PFSK-1 (cell line): ENCODE measurements around the gene SHISA2.

Experiments
- FOXP2 ChIP-seq: optimal IDR thresholded peaks from 2 replicates; pipeline ENCODE3; 2011; ENCODE audit warnings: borderline replicate concordance, control low read depth, inconsistent platforms; ENCODE audit not compliant: insufficient read depth; ENCODE audit errors: extremely low read length, extremely low read depth
- POLR2AphosphoS5 ChIP-seq: IDR thresholded peaks from 2 replicates; pipeline ENCODE4 v1.6.1; 2012; ENCODE audit warnings: low read depth, mild to moderate bottlenecking, control low read depth, low read length, moderate library complexity
- SIN3A ChIP-seq: IDR thresholded peaks from 2 replicates; pipeline ENCODE4 v1.6.1; 2012; ENCODE audit warnings: mild to moderate bottlenecking, low read length, moderate library complexity, borderline replicate concordance; ENCODE audit not compliant: insufficient read depth
- TAF1 ChIP-seq: IDR thresholded peaks from 2 replicates; pipeline ENCODE4 v1.6.1; 2012; ENCODE audit warnings: low read length, control low read depth, borderline replicate concordance; ENCODE audit not compliant: insufficient read depth
- TF ChIP-seq, protein P1 (sequence below), 2 experiments: IDR thresholded peaks; 2 replicates each; pipeline versions ENCODE4 v1.6.1 to v1.8.0; 2011 to 2012; ENCODE audit warnings: low read depth in 2 of 2, low read length in 2 of 2, control low read depth in 1 of 2, inconsistent platforms in 1 of 2, mild to moderate bottlenecking in 1 of 2, moderate library complexity in 1 of 2; ENCODE audit not compliant: insufficient read depth in 1 of 2

The SHISA2 gene

DNA sequence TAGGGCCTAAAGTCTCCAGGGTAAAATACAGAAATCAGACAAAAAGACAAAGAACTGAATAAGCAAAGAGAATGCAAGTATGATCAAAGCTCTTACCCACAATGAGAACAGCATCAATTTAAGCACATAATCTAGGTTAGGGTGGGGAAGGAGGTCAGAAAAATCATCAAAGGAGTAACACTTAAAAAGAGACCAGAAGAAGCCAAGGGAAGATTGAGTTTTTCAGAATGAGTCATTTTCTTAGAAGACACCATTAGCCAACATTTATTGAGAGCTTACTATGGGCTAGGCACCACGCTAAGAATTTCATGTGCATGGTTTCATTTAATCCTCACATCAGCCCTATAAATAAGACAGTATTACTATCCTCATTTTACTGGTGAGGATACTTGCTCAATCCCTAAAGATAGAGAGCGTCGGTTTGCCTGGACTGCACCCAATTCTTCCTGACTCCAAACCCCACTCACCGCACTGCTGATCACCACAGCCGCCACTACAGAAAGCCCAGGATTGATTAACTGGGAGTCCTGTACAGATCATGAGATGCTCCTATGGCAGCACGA, 1.7 kb upstream of the SHISA2 start:
- no peak for TF ChIP-seq TAF1
- no peak for TF ChIP-seq SIN3A
- no peak for TF ChIP-seq FOXP2
- TF ChIP-seq POLR2AphosphoS5, result no peak
- TF ChIP-seq, protein P1, sequence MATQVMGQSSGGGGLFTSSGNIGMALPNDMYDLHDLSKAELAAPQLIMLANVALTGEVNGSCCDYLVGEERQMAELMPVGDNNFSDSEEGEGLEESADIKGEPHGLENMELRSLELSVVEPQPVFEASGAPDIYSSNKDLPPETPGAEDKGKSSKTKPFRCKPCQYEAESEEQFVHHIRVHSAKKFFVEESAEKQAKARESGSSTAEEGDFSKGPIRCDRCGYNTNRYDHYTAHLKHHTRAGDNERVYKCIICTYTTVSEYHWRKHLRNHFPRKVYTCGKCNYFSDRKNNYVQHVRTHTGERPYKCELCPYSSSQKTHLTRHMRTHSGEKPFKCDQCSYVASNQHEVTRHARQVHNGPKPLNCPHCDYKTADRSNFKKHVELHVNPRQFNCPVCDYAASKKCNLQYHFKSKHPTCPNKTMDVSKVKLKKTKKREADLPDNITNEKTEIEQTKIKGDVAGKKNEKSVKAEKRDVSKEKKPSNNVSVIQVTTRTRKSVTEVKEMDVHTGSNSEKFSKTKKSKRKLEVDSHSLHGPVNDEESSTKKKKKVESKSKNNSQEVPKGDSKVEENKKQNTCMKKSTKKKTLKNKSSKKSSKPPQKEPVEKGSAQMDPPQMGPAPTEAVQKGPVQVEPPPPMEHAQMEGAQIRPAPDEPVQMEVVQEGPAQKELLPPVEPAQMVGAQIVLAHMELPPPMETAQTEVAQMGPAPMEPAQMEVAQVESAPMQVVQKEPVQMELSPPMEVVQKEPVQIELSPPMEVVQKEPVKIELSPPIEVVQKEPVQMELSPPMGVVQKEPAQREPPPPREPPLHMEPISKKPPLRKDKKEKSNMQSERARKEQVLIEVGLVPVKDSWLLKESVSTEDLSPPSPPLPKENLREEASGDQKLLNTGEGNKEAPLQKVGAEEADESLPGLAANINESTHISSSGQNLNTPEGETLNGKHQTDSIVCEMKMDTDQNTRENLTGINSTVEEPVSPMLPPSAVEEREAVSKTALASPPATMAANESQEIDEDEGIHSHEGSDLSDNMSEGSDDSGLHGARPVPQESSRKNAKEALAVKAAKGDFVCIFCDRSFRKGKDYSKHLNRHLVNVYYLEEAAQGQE (IDR thresholded peaks at IDR 0.05; ENCODE audit: insufficient read depth in 1 of 2, low read depth in 2 of 2, low read length in 2 of 2), result no peak

DNA sequence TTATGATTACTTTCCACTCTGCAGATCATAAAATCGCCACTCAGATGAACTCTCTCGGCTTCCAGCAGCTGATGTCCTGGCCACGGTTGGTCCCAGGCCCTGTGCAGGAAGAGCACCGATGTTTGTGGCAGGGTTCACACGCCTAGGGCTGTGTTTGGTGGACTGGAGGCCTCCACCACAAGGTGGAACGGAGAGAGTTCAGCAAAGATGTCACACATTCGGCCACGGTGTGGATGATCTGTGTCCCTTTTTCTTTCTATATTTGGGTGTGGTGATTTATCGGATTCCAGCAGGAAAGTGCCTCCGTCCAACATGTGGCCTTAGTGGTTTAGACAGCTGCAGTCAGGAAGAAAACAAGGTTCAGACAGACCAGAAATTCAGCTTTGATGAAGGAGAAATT, 521 bp upstream of the SHISA2 start:
- TF ChIP-seq TAF1 (no peak), POLR2AphosphoS5 (no peak), FOXP2 (no peak), SIN3A (no peak)
- TF ChIP-seq, protein P1 (IDR thresholded peaks at IDR 0.05; ENCODE audit: insufficient read depth in 1 of 2, low read depth in 2 of 2, low read length in 2 of 2), result no peak

DNA sequence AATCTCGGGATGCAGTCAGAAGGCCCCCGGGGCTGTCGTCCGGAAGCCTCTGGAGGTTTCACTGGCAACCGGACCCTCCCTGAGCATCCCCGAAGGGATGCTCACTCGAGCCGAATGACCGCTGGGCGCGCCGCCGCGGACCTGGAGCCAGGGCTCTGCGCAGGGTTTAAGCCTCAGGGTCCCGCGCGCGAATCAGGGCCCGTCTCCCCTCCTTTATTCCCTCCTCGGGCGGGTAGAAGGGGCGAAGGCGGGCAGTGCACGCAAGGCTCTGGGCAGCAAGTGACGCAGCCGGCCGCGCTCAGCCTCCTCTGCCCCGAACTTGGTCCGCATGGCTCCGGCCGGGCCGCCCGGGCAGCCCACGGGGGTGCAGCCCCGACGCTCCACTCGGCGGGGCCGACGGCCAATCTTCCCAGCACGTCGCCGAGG, 572 bp downstream of the SHISA2 start:
- TF ChIP-seq TAF1, result no peak
- TF ChIP-seq POLR2AphosphoS5, result no peak
- TF ChIP-seq FOXP2, result no peak
- TF ChIP-seq, protein P1 (IDR thresholded peaks at IDR 0.05; ENCODE audit: insufficient read depth in 1 of 2, low read depth in 2 of 2, low read length in 2 of 2), result no peak
- TF ChIP-seq SIN3A, result no peak

DNA sequence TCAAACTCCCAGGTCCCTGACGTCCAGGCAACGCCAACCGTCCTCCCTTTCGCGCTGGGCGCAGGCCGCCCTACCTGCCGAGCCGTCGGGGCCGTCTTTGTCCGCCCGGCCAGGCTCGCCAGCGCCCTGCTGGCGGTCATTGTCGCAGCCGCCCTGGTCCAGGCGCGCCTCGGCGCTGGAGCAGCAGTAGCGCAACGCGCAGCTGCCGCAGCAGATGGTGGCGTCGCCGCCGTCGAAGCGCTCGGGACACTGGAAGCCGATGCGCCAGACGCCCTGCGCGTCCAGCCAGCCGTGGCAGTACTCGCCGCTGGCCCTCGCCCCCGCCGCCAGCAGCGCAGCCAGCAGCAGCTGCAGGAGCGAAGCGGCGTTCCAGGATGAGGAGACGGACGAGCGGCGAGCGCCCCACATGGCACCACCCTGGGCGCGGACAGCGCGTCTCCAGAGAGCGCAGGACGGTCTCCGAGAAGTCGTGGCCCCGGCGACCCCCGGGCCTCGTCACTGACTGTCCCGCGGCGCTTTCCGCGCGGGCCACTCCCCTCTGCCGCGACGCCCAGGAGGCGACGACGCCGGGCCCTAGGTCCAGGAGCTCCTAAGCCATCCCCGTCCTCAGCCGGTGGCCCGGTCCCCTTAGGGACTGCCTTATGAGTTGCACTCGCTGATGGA, 1.1 kb downstream of the SHISA2 start:
- TF ChIP-seq POLR2AphosphoS5 (no peak), FOXP2 (peak; percentile 5)

DNA sequence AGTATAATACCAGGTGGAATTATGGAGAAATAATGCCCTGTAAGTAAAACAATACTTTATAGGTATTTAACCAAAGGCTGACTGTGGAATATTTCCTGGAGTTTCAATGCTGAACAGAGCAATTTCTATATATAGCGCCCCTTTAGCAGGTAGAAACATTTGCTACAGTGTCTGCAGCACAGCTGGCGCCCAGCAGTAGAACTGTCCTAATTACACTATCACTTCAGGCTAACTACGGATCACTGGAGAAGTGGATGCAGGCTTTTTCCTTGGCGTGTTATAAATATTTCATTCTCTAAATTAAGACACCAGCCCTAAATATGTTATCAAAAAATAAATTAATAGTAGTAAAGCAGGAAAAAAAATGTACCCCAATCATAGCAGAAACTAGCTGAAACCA, 3.1 kb downstream of the SHISA2 start:
- TF ChIP-seq, protein P1 (IDR thresholded peaks at IDR 0.05; ENCODE audit: insufficient read depth in 1 of 2, low read depth in 2 of 2, low read length in 2 of 2), result no peak
- TF ChIP-seq SIN3A (no peak), TAF1 (no peak), POLR2AphosphoS5 (no peak), FOXP2 (no peak)
